Peyer's patch (tissue), 4 donors: ENCODE measurements around the gene XRCC1.
"Not testable (repeated sequence)": the region's sequence is repeated elsewhere in the genome, so short reads cannot be mapped to it uniquely, and the experiment has no call there.

ENCODE experiments used
- POLR2A ChIP-seq, 2 donors: fragments of 450-650 bp; IDR thresholded peaks; one replicate each; pipeline ENCODE4 v1.5.1; 2017; ENCODE audit warnings: antibody characterized with exemption in 2 of 2, mild to moderate bottlenecking in 2 of 2, moderate library complexity in 2 of 2
- TF ChIP-seq, protein P1 (sequence below), 6 experiments: fragments of 450-650 bp in 4 of 6; fragments of 200-600 bp in 2 of 6; sonication (generic) in 1 of 6; IDR thresholded peaks; one replicate each; pipeline ENCODE4 v1.5.1; 2017 to 2019; ENCODE audit warnings: antibody characterized with exemption in 6 of 6, mild to moderate bottlenecking in 3 of 6, moderate library complexity in 1 of 6

DNA sequence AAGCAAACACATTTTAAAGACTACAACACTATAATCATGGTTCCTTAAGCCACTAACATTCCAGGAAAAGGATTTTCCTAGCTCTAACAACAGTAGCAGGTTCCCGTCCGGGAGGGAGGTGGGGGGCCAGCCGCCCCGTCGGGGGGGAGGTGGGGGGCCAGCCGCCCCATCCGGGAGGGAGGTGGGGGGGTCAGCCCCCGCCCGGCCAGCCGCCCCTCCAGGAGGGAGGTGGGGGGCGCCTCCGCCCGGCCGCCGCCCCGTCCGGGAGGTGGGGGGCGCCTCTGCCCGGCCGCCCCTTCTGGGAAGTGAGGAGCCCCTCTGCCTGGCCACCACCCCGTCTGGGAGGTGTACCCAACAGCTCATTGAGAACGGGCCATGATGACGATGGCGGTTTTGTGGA lies 27.4 kb downstream of the XRCC1 start:
- TF ChIP-seq, protein P1, sequence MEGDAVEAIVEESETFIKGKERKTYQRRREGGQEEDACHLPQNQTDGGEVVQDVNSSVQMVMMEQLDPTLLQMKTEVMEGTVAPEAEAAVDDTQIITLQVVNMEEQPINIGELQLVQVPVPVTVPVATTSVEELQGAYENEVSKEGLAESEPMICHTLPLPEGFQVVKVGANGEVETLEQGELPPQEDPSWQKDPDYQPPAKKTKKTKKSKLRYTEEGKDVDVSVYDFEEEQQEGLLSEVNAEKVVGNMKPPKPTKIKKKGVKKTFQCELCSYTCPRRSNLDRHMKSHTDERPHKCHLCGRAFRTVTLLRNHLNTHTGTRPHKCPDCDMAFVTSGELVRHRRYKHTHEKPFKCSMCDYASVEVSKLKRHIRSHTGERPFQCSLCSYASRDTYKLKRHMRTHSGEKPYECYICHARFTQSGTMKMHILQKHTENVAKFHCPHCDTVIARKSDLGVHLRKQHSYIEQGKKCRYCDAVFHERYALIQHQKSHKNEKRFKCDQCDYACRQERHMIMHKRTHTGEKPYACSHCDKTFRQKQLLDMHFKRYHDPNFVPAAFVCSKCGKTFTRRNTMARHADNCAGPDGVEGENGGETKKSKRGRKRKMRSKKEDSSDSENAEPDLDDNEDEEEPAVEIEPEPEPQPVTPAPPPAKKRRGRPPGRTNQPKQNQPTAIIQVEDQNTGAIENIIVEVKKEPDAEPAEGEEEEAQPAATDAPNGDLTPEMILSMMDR (IDR thresholded peaks at IDR 0.05): not testable (repeated sequence)
- not testable (repeated sequence) for TF ChIP-seq POLR2A (IDR thresholded peaks at IDR 0.05)
